HEK293 (cell line): ENCODE data around the gene SAP130.

Experiments used
- CTCF ChIP-seq: fragments of 450-650 bp; formaldehyde crosslinking; IDR thresholded peaks from 2 replicates; pipeline ENCODE4 v1.5.1; 2016; ENCODE audit warnings: missing biosample characterization, missing genetic modification characterization
- FEZF1 ChIP-seq: fragments of 450-650 bp; formaldehyde crosslinking; IDR thresholded peaks from 2 replicates; pipeline ENCODE4 v1.5.1; 2016; ENCODE audit warnings: missing biosample characterization, missing genetic modification characterization
- KLF9 ChIP-seq: fragments of 450-650 bp; formaldehyde crosslinking; IDR thresholded peaks from 2 replicates; pipeline ENCODE4 v1.5.1; 2016; ENCODE audit warnings: missing biosample characterization, missing genetic modification characterization, low read depth
- ZIC2 ChIP-seq: fragments of 450-650 bp; formaldehyde crosslinking; IDR thresholded peaks from 2 replicates; pipeline ENCODE4 v1.5.1; 2016; ENCODE audit warnings: missing biosample characterization, missing genetic modification characterization
- ZNF18 ChIP-seq: fragments of 450-650 bp; formaldehyde crosslinking; IDR thresholded peaks from 2 replicates; pipeline ENCODE4 v1.5.1; 2016; ENCODE audit warnings: missing biosample characterization, missing genetic modification characterization
- ZNF549 ChIP-seq: fragments of 450-650 bp; IDR thresholded peaks from 2 replicates; pipeline ENCODE4 v1.5.1; 2018; ENCODE audit warnings: missing biosample characterization, missing genetic modification characterization, mild to moderate bottlenecking, inconsistent platforms, moderate library complexity
- ZNF626 ChIP-seq: fragments of 450-650 bp; sonication (Bioruptor Pico); formaldehyde crosslinking; IDR thresholded peaks from 2 replicates; pipeline ENCODE4 v1.5.1; 2018; ENCODE audit warnings: missing biosample characterization, missing genetic modification characterization, inconsistent platforms
- ZNF776 ChIP-seq: fragments of 450-650 bp; formaldehyde crosslinking; IDR thresholded peaks from 2 replicates; pipeline ENCODE4 v1.5.0; 2017; ENCODE audit warnings: missing biosample characterization, missing genetic modification characterization, borderline replicate concordance
- ZNF837 ChIP-seq: fragments of 450-650 bp; formaldehyde crosslinking; IDR thresholded peaks from 2 replicates; pipeline ENCODE4 v1.5.1; 2016; ENCODE audit warnings: missing biosample characterization, missing genetic modification characterization
- ZSCAN23 ChIP-seq: fragments of 450-650 bp; formaldehyde crosslinking; IDR thresholded peaks from 2 replicates; pipeline ENCODE4 v1.5.1; 2016; ENCODE audit warnings: missing biosample characterization, missing genetic modification characterization

GRCh38 chr2:128058114-128058513, 30.3 kb upstream of the SAP130 start:
- TF ChIP-seq ZNF18 (tag by site-specific recombination): no peak
- TF ChIP-seq CTCF: no peak
- TF ChIP-seq ZIC2 (tag by site-specific recombination): no peak
- no peak for TF ChIP-seq ZNF776
- no peak for TF ChIP-seq ZNF837 (tag by site-specific recombination)
- no peak for TF ChIP-seq ZNF626 (tag by site-specific recombination)
- no peak for TF ChIP-seq ZNF549
- TF ChIP-seq ZSCAN23: no peak
- no peak for TF ChIP-seq KLF9 (tag by site-specific recombination)
- no peak for TF ChIP-seq FEZF1 (tag by site-specific recombination)
